Measurements from ENCODE around the gene RTP4. TPM values are rescaled to one million over a fixed set of nuclear protein-coding genes. Genes with fewer than 3 reads are reported as not detected.

The RTP4 gene
- total RNA-seq, 1 donor from 2014 or later: not detected

GRCh38 chr3:187367561-187368103 is 553 bp upstream of the RTP4 start:
- no peaks in the 10 kb centered on the region for H3K9me3 Mint-ChIP-seq (ENCODE audit: low read depth)
- no peak overlapping the region for H3K27ac Mint-ChIP-seq
- no peak for DNase-seq (ENCODE audit: low spot score, unreplicated experiment)
- no peak for TF ChIP-seq CTCF (IDR thresholded peaks at IDR 0.05; ENCODE audit: unreplicated experiment)
- H3K36me3 Mint-ChIP-seq (ENCODE audit: insufficient read depth): no peaks in the 10 kb centered on the region
- peaks cover 4% of the 10 kb centered on the region for H3K27me3 Mint-ChIP-seq
- no peak overlapping the region for H3K4me3 Mint-ChIP-seq (ENCODE audit: low read depth)
- H3K4me1 Mint-ChIP-seq (ENCODE audit: low read depth): no peaks in the 10 kb centered on the region

DNA sequence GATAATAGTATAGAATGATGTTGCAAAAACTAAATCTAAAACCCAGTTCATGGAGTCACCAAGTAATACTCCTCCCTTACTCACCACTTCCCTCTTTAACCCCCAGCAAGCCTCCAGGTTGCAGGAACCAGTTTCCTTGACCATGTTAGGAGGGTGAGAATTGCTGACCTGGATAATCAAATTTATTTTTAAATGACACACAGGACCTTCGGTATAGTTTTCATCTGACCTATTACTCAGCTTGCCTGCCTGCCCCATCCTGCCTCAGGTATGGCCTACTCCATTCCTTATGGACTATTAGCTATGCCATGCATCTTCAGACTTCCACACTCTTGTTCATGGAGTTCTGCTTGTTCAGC is 883 bp downstream of the RTP4 start:
- Mint-ChIP-seq H3K36me3 (ENCODE audit: insufficient read depth) (no peaks in the 10 kb centered on the region), H3K4me1 (ENCODE audit: low read depth) (no peaks in the 10 kb centered on the region), H3K27me3 (peaks cover 4% of the 10 kb centered on the region), H3K9me3 (ENCODE audit: low read depth) (no peaks in the 10 kb centered on the region), H3K4me3 (ENCODE audit: low read depth) (no peak overlapping the region), H3K27ac (no peak overlapping the region)
- TF ChIP-seq CTCF (IDR thresholded peaks at IDR 0.05; ENCODE audit: unreplicated experiment): no peak
- no peak for DNase-seq (ENCODE audit: low spot score, unreplicated experiment)

DNA sequence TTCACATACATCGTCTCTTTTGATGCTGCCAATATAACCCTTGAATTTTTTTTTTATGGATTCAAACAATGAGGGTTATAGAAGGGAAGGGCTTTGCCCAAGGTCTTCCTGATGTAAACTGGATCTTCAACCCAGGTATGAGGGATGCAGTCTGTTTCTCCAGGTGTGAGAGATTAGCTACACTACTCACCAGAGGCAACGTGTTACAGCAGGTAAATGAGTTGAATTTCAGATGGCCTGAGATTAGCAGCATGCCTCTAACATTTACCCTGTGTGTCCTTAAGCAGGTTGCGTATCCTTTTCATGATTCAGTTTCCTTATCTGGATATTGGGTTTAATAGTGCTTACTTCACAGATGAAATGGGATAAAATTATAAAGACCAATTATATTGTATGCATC is 1.9 kb downstream of the RTP4 start:
- Mint-ChIP-seq H3K4me3 (ENCODE audit: low read depth) (no peak overlapping the region), H3K9me3 (ENCODE audit: low read depth) (peaks cover 3% of the 10 kb centered on the region), H3K4me1 (ENCODE audit: low read depth) (no peaks in the 10 kb centered on the region), H3K27me3 (peaks cover 3% of the 10 kb centered on the region), H3K27ac (no peak overlapping the region), H3K36me3 (ENCODE audit: insufficient read depth) (no peaks in the 10 kb centered on the region)
- TF ChIP-seq CTCF (IDR thresholded peaks at IDR 0.05; ENCODE audit: unreplicated experiment): no peak
- no peak for DNase-seq (ENCODE audit: low spot score, unreplicated experiment)

DNA sequence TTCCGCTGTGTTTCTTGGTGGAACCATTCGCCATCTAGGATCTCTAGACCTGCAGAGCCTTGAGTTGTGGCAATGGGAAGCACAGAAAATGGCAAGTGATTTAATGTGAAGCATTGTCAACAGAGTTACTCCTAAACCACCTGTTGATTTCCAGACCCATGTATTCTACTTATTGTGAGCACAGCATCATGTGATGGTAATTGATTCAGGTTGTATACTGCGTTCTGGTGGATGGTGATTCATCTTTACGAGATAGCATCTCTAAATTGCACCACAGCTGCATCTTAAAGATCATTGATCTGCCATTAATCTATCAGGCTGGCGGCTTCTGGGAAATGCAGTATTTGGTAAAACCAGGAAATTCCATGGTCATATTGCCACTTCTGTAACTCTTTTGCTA is 7.4 kb downstream of the RTP4 start:
- Mint-ChIP-seq H3K4me1 (ENCODE audit: low read depth) (no peaks in the 10 kb centered on the region), H3K36me3 (ENCODE audit: insufficient read depth) (no peaks in the 10 kb centered on the region), H3K9me3 (ENCODE audit: low read depth) (peaks cover 3% of the 10 kb centered on the region), H3K4me3 (ENCODE audit: low read depth) (no peak overlapping the region), H3K27ac (no peak overlapping the region), H3K27me3 (peaks cover 3% of the 10 kb centered on the region)
- no peak for TF ChIP-seq CTCF (IDR thresholded peaks at IDR 0.05; ENCODE audit: unreplicated experiment)
- DNase-seq (ENCODE audit: low spot score, unreplicated experiment): no peak

GRCh38 chr3:187377842-187378241 is 9.7 kb downstream of the RTP4 start:
- DNase-seq (ENCODE audit: low spot score, unreplicated experiment): no peak

More at GRCh38 chr3:187377842-187378241, 9.7 kb downstream of the RTP4 start:
- H3K9me3 Mint-ChIP-seq (ENCODE audit: low read depth): peaks cover 3% of the 10 kb centered on the region
- no peaks in the 10 kb centered on the region for H3K36me3 Mint-ChIP-seq (ENCODE audit: insufficient read depth)
- peaks cover 3% of the 10 kb centered on the region for H3K27me3 Mint-ChIP-seq
- TF ChIP-seq CTCF (IDR thresholded peaks at IDR 0.05; ENCODE audit: unreplicated experiment): no peak
- peaks cover 4% of the 10 kb centered on the region for H3K4me1 Mint-ChIP-seq (ENCODE audit: low read depth)
- no peak overlapping the region for H3K27ac Mint-ChIP-seq
- H3K4me3 Mint-ChIP-seq (ENCODE audit: low read depth): no peak overlapping the region
